HG03139 (cell line): ENCODE measurements around the gene YPEL5.
"Not testable (repeated sequence)": the region's sequence is repeated elsewhere in the genome, so short reads cannot be mapped to it uniquely, and the experiment has no call there.

Experiments used
- ATAC-seq: cut with Tn5 transposase; IDR thresholded peaks from one replicate; pipeline ENCODE4 v1.9.1; 2021; ENCODE audit not compliant: unreplicated experiment

YPEL5 gene

DNA sequence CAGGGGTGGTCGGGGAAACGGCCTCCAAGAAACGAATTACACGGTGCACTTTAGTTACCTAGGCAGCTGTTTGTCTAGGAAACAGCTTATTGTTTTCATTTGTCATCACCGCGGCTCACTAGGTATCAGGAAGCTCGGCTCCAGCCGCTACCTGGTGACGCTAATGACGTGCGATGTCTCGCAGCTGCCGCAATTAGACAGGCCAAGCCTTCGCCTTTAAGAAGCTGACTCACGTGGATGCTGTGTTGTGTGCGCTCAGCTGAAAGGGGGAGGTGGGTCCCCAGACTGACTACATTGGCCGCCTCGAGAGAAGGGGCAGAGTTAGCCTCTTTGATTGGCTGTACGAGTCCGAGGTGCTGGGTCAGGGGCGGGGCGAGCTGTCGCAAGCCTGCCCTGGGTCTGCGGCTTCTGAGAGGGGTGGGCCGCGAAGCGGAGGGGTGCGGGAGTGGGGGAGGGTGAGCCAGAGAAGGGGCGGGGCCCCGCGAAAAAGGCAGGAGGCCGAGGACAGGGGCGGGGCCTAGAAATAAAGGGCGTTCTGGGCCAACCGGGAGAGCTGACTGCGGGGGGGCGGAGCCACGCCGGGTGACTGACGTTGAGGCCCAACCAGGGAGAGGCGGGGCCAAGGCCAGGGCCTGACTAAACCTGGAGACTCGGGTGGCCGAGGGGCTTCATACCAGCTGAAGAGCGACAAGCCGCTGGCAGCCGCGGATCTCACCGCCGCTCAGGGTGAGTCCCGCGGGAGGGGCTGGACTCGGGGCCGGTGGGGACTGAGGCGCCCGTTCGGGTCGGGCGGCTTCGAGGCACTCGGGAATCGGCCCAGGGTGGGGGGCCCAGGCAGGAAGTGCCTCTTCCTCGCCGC is at the start of gene YPEL5:
Gene YPEL5 (plus strand): TSS at position 671 of the 859 bp plus-strand sequence. CDS start 9,645 bp downstream, outside the sequence.
- ATAC-seq, result peak; percentile 91

GRCh38 chr2:30098266-30099005 is 48.4 kb upstream of the YPEL5 start:
- ATAC-seq, result no peak

DNA sequence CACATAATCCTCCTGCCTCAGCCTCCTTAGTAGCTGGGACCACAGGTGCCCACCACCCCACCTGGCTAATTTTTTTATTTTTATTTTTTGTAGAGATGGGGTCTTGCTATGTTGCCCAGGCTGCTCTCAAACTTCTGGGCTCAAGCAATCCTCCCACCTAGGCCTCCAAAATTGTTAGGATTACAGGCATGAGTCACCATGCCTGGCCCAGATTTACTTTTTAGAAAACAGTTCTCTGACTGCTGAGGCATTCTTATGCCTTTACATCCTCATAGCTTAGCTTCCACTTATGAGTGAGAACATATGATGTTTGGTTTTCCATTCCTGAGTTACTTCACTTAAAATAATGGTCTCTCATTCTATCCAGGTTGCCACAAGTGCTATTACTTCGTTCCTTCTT is 47.4 kb upstream of the YPEL5 start:
- ATAC-seq, result not testable (repeated sequence)

- not testable (repeated sequence) for ATAC-seq
Observed at GRCh38 chr2:30100691-30101090, 46.1 kb upstream of the YPEL5 start.

GRCh38 chr2:30104307-30104706 is 42.5 kb upstream of the YPEL5 start:
- ATAC-seq, result no peak

DNA sequence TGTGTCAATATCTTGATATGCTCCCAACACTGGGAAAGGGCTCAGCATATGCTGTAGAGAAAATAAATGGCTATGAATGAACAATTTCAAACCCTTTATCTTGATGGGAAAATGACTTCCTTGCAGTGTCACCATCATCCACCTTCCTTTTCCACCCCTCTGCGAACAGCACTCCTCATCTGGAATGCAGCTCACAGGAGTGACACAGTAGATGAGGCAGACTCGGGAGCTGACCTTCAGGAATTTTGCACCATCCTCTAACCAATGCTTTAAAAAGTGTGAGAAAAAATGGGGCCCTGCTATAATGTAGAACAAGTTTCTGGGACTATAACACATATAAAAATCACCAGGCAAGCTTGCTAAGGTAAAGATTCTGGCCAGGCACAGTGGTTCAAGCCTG is 41.3 kb upstream of the YPEL5 start:
- no peak for ATAC-seq

GRCh38 chr2:30106543-30106942 is 40.3 kb upstream of the YPEL5 start:
- no peak for ATAC-seq

DNA sequence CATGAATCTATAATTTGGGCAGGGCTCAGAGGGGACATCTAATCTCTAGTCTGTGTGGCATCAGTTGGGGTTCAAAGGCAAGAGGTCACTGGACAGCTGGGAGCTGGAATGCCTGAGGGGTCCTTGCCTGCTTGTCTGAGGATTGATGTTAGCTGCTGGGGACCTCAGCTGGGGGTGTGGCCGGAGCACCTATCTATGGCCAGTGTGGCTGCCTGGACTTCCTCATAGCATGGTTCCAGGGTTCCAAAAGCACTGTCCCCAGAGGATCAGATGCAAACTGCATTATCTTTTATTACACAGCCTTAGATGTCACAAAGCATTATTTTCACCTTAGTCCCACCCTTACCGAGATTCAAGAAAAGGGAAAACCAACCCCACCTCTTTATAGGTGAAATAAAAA is 38.6 kb upstream of the YPEL5 start:
- ATAC-seq, result no peak

- no peak for ATAC-seq
Observed at GRCh38 chr2:30108851-30109250, 38.0 kb upstream of the YPEL5 start.

DNA sequence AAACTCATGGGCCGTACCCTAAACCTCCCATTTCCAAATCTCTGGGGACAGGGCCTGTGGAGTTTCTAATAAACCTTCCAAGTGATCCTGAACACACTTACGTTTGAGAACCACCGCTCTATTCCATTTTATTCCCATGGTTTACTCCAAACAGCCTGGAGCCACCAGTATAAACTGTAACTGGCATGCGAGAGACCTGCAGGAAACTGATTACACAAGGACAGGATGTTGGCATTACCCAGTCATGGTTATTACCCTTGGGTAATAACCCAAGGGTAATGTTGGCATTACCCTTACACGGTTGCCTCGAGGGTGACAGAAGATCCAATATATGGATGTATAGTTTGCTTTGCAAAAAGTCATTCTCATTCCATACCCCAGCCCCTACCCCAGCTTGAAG is 37.0 kb upstream of the YPEL5 start:
- ATAC-seq, result no peak

- no peak for ATAC-seq
Observed at GRCh38 chr2:30110773-30111172, 36.0 kb upstream of the YPEL5 start.

DNA sequence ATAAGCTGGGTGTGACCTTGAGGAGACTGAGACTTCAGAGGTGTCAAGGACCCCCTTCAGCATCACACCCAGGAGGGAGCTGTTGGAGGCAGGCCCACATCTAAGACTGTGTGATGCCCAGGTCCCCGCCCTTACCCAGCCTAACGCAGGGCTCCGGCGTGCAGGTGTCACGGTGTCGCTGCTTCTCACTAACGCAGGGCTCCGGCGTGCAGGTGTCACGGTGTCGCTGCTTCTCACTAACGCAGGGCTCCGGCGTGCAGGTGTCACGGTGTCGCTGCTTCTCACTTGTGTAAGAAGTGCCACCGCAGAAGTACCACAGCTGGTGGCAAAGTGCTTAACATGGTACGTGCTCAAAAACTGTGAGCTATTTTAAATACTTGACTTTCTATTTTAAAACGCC is 35.6 kb upstream of the YPEL5 start:
- not testable (repeated sequence) for ATAC-seq

DNA sequence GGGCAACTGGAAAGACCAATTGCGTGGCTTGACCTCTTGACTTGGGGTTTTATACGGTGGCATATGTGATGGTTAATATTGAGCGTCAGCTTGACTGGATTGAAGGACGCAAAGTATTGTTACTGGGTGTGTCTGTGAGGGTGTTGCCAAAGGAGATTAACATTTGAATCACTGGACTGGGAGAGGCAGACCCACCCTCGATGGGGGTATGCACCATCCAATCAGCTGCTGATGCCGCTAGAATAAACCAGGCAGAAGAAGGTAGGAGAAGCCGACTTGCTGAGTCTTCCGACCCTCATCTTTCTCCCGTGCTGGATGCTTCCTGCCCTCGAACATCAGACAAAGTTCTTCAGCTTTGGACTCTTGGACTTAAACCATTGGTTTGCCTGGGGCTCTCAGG is 34.2 kb upstream of the YPEL5 start:
- no peak for ATAC-seq

- no peak for ATAC-seq
Observed at GRCh38 chr2:30113617-30114293, 33.1 kb upstream of the YPEL5 start.

DNA sequence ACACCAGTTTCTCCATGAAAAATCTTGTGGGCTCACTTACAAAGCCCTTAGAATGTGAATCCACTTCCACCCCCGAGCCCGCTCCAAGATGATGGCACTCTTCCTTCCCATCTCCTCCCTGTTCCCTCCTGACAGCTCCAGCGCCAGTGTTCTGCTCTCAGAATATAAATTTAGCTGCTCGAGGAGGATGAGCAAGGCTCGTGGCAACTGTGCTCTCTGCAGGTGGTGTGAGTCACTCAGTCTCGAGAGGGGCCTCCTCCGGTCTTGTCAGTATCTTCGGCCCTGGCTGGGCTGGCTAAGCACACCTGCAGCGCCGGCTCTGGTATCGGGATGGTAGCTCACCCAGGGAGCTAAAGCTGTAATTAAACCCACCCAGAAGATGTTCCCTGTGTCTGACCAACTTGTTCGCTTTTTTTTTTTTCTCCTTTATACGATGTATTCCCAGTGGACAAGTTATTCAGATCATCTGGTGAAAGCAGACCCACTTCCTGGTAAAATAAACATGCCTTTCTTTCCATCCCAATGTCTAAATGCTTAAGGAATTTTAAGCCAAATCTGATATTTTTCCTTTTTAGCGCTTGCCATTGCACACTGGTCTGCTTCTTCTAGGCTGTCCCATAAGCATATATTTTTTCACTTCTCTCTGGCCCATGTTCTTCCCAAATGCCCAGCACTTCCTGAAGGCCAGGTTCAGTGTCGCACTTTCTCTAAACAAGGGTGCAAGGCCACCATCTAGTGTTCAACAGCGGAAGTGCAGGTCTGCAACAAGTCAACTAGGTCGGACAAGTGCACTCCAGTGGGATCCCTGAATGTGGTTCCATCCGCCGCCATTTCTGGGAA is 31.4 kb upstream of the YPEL5 start:
- ATAC-seq, result no peak

DNA sequence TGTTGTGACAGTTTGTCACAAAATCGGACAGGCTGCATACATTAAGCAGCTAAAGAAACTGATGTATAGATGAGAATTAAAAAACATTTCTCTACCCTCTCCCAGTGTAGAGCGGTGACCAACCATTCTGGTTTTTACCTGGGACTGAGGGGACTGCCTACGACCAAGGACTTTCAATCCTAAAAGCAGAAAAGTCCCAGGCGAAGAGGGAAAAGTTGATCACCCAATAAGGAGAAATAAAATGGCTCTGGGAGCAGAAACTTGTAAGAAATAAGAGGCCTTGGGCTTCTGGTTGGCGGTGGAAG is 30.9 kb upstream of the YPEL5 start:
- ATAC-seq, result no peak

DNA sequence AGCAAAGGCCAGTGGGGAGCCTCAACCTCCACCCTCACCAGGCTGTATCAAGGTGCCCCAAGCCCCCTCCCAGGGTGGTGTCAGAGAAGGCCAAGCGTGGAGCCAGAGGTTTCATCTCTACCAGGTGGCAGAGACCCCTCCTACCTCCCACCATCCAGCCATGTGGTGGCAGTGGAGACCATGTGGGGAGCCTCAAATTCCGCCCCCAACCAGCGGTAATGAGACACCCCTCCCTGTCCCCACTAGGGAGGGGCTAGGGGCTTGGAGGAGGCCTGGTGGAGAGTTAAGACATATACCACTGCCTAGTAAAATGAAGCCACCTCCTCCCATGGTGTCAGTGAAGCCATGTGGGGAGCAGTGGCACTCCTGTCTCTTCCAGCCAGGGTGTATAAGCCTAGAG is 24.4 kb upstream of the YPEL5 start:
- ATAC-seq, result no peak

GRCh38 chr2:30127016-30127893 is 19.6 kb upstream of the YPEL5 start:
- no peak for ATAC-seq

DNA sequence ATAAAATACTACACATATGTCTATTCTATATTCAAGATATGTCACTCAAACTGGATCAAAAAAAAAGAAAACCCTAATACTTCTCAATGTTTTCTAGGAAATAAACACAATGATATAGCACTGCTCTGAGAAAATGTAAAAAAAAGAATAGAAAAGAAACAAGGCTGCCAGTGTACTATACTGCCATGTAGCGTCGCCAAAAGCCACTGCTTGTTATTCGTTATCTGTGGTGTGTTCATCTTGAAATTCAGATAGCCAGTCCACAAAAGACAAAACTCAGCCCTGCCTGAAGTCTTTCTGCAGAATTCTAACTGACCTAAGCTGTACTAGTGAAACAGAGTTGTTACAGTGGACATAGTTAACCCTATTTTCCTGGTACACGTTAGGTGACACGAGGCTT is 12.2 kb upstream of the YPEL5 start:
- no peak for ATAC-seq

GRCh38 chr2:30135541-30135940 is 11.3 kb upstream of the YPEL5 start:
- no peak for ATAC-seq
